ENCODE results near the gene SLC18B1. TPM values are rescaled to one million over a fixed set of nuclear protein-coding genes. Genes with fewer than 3 reads are reported as not detected.

The SLC18B1 gene
- total and polyA plus RNA-seq, 8 donors, result 10.8 to 26.6 (median 23.3) TPM

DNA sequence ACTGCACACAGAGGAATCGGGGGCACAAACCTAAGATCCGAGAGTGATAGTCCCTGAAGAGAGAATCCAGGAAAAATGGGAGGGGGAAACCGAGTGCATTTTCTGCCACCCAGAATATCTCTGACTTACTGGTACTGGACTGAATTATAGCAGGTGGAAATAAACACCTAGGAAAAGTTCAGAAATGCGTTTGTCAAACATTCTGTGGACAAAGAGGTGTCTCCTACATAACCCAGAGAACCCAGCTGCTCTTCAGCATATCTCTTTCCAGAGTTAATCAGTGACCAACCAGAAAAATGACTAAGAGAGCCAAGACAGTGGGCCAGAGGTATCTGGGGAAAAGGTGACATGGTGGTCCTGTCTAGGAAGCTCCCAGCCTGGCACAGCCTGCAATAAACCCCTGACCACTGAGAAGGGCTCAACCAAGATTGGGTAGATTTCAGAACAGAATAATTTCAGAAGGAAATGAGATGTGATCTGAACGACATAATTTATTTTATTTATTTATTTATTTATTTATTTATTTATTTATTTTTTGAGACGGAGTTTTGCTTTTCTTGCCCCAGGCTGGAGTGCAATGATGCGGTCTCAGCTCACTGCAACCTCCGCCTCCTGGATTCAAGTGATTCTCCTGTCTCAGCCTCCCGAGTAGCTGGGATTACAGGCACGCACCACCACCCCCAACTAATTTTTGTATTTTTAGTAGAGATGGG, 78.5 kb downstream of the SLC18B1 start:
- DNase-seq, result no peak
- Histone ChIP-seq H3K9me3 (no peaks in the 10 kb centered on the region), H3K36me3 (peaks cover 0 to 13% of the 10 kb centered on the region in 2 donors), H3K4me3 (no peak overlapping the region), H3K27me3 (no peaks in the 10 kb centered on the region), H3K27ac (no peak overlapping the region), H3K4me1 (peaks cover 0 to 10% of the 10 kb centered on the region in 2 donors)
- ATAC-seq, result no peak
- intact Hi-C loops (cut with DNase I), result no loop called here
- TF ChIP-seq, protein P1, sequence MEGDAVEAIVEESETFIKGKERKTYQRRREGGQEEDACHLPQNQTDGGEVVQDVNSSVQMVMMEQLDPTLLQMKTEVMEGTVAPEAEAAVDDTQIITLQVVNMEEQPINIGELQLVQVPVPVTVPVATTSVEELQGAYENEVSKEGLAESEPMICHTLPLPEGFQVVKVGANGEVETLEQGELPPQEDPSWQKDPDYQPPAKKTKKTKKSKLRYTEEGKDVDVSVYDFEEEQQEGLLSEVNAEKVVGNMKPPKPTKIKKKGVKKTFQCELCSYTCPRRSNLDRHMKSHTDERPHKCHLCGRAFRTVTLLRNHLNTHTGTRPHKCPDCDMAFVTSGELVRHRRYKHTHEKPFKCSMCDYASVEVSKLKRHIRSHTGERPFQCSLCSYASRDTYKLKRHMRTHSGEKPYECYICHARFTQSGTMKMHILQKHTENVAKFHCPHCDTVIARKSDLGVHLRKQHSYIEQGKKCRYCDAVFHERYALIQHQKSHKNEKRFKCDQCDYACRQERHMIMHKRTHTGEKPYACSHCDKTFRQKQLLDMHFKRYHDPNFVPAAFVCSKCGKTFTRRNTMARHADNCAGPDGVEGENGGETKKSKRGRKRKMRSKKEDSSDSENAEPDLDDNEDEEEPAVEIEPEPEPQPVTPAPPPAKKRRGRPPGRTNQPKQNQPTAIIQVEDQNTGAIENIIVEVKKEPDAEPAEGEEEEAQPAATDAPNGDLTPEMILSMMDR (IDR thresholded peaks at IDR 0.05), result no peak

Other genes starting within 250 kb of the SLC18B1 start
- gene TAAR8, start 246.0 kb downstream of the SLC18B1 start, total RNA-seq, result not detected
- gene TAAR8, start 246.0 kb downstream of the SLC18B1 start, polyA plus RNA-seq (ENCODE audit: insufficient read length in 6 of 6), result not detected
- gene TAAR6, start 228.3 kb downstream of the SLC18B1 start, total RNA-seq, result not detected
- not detected for gene TAAR6, start 228.3 kb downstream of the SLC18B1 start, polyA plus RNA-seq (ENCODE audit: insufficient read length in 6 of 6)
- gene TAAR5, start 208.9 kb downstream of the SLC18B1 start, total RNA-seq, result not detected
- not detected for gene TAAR5, start 208.9 kb downstream of the SLC18B1 start, polyA plus RNA-seq (ENCODE audit: insufficient read length in 6 of 6)
- not detected for gene TAAR2, start 174.4 kb downstream of the SLC18B1 start, total RNA-seq
- gene TAAR2, start 174.4 kb downstream of the SLC18B1 start, polyA plus RNA-seq (ENCODE audit: insufficient read length in 6 of 6), result not detected
- not detected for gene TAAR1, start 139.5 kb downstream of the SLC18B1 start, total RNA-seq
- under 1 TPM in 3 of 6 donors, not detected in 3; 0.13 to 0.16 (median 0.15) TPM for gene TAAR1, start 139.5 kb downstream of the SLC18B1 start, polyA plus RNA-seq (ENCODE audit: insufficient read length in 6 of 6)
- 1 to 10 TPM; 1.4 to 10.0 TPM for gene VNN1, start 84.6 kb downstream of the SLC18B1 start, total RNA-seq
- under 1 TPM; 0.25 to 0.52 (median 0.45) TPM for gene VNN1, start 84.6 kb downstream of the SLC18B1 start, polyA plus RNA-seq (ENCODE audit: insufficient read length in 6 of 6)
- gene VNN2, start 40.7 kb downstream of the SLC18B1 start, total RNA-seq, result 10 to 100 TPM in 1 of 2 donors, 1 to 10 TPM in 1; 4.0 to 58.8 TPM
- 1 to 10 TPM in 5 of 6 donors, under 1 TPM in 1; 0.91 to 2.1 (median 1.1) TPM for gene VNN2, start 40.7 kb downstream of the SLC18B1 start, polyA plus RNA-seq (ENCODE audit: insufficient read length in 6 of 6)
- gene RPS12, start 15.9 kb upstream of the SLC18B1 start, total RNA-seq, result 1,000 to 10,000 TPM; 1,016 to 1,304 TPM
- 1,000 to 10,000 TPM; 2,201 to 2,559 (median 2,482) TPM for gene RPS12, start 15.9 kb upstream of the SLC18B1 start, polyA plus RNA-seq (ENCODE audit: insufficient read length in 6 of 6)